Muscle of arm (tissue), 12 donors: ENCODE data around the gene TXNL1. TPM values are rescaled to one million over a fixed set of nuclear protein-coding genes. Genes with fewer than 3 reads are reported as not detected.

Source experiments
- DNase-seq: peaks from one replicate; pipeline ENCODE4 v3.0.0-alpha.2; 2013
- polyA plus RNA-seq, 12 donors: library from polyadenylated mRNA; unstranded; fragments of 120-200 nt; gene quantifications; one replicate each; pipeline ENCODE4 v1.2.1, GENCODE V29; 2013; ENCODE audit not compliant: insufficient read length in 12 of 12

The TXNL1 gene
- polyA plus RNA-seq, 12 donors = 110 to 145 (median 125) TPM; not detected in 1

DNA sequence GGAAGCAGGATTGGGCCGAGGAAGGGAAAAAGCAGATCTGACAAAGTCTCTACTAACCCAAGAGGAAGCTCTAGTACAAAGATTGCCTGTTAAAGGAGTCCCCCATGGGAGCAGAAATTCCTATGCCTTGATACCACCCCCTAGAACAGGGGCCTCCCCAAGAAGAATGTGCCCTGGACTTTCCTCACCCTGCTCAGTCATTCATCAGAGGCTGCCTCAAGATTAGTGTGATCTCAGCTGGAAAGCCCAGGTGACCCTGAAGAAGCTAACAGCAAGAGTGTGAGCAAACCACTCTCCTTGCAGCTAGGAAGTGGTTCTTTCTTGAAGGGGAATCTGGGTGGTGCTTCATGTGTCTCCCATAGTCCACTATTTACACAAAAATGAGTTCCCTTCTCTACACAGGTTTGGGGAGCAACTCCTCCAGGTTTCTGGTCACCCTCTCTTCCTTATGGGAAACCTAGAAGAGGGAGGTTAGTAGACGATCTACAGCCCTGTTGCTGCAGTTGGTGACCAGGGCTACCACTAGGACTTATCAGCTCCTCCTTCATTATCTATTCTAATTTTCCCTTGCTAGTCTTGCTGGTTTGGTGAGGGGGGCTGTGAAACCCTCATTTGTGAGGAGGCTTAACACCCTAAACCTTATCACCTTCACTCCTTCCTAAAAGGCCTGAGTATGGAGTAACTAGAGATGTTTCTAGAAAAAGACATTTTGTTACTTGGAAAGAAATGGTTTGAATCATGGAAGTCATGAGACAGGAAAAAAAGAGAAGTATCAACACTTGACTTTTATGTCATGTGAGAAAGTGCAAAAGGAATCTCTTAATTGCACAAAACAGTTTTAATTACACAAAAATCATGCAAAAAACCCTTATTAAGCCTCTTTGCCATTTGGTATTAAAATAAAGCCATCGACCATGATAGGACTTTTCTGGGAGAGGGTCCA, 9.8 kb upstream of the TXNL1 start:
- DNase-seq = no peak

DNA sequence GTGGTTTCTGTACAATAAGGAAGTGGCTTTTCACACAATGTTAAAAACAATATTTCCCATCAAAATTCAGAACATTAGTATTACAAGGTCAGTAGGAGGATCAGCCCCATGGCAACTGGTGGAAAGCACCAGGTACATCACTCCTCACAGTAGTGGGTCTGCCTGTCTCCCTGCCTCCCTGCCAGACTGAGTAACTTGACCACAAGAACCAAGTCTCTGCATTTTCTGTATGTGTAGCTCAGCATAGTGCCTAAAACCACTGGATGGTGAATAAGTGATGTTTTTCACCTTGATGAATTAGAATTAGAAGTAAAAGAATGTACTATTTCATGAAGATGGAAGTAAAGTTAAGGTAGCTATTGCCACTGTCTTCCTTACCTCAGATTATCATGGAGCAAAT, 8.7 kb upstream of the TXNL1 start:
- no peak for DNase-seq

- DNase-seq = no peak
These were observed 7.1 kb upstream of the TXNL1 start for GRCh38 chr18:56645415-56646016.

DNA sequence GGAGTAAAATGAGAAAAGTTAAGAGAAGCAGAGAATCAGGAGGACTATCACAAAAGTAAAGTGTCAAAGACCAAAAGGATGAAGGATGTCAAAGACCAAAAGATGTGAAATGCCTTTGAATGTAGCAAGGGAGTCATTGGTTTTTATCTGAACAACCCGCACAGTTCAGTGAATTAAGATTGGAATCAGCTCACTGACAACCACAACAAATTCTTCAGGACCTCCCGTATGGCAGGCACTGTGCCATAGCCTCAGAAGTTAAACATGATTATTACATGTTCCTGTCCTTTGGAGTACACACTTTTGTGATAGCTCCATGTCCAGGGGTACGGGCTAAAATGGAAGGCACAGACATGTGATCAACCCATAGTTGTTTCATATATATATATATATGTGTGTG, 5.0 kb upstream of the TXNL1 start:
- no peak for DNase-seq

DNA sequence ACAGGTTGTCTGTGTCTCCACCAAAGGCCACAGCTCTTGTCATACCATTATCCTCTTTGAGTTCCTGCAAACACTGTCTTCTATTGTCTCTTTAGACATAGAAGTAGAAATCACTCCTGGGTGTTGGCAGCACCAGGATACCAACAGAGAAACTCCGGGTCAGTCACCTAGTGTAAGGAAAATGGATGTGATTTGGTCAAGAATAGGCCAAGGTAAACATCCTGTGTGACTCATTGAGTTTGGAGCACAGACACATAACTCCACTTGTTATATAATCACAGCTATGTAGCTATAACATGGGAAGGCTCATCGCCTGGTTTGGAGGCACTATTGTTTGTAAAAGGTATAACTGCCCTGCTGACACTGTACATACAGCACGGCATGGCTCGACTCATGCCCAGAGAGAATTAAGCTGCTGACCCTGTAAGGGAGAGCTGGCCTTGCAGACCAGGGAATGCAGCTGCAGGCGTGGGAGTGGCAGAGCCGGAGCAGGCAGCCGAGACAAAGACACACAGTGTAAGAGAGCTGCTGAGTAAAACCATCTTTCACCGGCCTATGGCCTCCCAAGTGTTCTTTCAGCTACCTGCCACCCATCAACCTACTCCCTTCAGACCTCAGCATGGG, 3.4 kb upstream of the TXNL1 start:
- no peak for DNase-seq

DNA sequence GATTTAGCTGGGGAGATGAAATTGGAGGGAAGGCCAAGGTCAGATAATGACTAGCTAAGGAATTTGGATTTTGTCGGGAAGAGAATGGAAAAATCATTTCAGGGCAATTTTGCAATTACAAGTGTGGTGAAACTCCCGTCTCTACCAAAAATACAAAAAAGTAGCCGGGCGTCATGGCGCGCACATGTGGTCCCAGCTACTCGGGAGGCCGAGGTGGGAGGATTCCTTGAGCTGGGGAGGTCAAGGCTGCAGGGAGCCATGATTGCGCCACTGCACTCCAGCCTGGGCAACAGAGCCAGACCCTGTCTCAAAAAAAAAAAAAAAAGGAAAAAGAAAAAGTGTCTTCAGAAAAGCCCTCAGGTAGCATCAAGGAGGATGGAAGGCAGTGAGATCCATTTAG, 1.2 kb upstream of the TXNL1 start:
- DNase-seq = no peak

- DNase-seq = no peak
These were observed 651 bp upstream of the TXNL1 start for GRCh38 chr18:56639104-56639381.

DNA sequence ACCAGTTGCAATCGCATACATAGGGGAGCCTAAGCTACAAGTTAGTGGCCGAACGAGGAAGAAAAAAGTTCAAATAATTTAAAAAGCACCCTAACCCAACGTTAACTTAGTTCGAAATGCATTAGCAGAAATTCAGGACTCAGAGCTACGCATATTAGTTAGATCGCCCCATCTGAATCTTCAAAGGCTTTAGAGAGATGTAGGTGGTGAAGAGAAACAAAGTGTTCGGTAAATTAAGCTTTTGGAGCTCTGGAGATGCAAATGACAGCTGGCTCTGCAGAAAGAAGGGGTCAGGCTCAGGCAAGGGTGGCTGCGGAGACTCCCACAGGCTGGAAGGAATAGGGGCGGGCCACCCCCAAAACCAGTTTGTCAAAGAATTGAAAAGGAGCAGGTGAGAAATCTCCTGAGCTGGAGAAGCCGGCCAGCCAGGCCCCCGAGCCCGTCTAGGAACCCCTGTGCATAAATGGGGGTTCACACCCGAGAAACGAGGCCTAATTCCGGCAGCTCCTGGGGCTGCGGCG, 621 bp downstream of the TXNL1 start:
- DNase-seq = no peak

GRCh38 chr18:56637176-56637575, 1.2 kb downstream of the TXNL1 start:
- no peak for DNase-seq

DNA sequence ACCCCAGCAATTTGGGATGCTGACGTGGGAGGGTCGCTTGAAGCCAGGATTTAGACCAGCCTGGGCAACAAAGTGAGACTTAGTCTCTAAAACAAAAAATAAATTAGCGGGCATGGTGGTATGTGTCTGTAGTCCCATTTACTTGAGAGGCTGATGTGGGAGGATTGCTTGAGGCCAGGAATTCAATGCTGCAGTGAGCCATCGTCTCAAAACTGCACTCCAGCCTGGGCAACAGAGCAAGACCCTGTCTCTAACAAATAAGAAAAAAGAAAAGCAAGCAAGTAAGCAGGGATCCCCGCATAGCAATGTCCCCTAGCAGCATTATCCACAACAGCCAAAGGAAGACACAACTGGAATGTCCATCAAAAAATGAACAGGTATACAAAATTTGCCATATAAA, 3.4 kb downstream of the TXNL1 start:
- DNase-seq = no peak

DNA sequence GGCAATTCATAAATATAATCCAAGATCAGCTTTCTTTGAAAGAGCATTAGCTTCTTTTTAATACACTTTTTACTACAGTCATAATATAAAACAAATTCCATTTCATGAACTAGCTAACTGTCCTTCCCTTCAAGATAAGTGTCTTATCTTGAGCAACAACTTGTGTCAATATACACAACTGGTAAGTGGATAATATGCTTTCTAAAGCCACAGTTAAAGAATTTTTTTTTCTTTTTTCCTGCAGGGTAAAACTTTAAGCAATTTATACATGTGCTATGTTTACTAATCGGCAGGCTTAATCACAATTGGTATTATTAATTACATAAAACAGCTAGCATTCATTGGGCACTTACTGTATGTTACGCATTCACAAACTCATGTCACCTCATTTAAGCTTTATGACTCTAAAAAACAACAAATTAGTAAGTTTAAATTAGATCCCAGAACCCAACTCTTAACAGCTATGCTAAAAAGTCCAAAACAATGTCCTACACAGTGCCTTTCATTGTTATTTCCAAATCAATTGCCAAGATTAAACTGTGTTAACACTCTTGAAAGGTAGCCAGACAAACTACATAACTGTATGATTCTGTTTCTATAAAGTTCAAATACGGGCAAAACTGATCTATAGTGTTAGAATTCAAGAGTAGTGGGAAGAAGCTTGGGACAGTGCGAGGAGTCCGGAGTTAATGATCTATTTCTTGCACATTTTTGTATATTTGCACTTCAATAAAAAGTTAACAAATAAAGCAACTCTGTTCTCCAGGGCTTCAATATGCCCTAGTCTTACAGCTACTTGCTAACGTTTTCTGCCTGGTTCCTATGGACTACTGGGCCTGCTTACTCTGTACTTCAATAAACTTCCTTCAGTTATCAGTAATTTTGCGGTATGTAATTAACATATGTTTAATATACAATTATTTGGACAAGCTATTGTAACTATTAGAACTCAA, 6.0 kb downstream of the TXNL1 start:
- DNase-seq = no peak

GRCh38 chr18:56627991-56628390, 10.4 kb downstream of the TXNL1 start:
- DNase-seq = no peak

DNA sequence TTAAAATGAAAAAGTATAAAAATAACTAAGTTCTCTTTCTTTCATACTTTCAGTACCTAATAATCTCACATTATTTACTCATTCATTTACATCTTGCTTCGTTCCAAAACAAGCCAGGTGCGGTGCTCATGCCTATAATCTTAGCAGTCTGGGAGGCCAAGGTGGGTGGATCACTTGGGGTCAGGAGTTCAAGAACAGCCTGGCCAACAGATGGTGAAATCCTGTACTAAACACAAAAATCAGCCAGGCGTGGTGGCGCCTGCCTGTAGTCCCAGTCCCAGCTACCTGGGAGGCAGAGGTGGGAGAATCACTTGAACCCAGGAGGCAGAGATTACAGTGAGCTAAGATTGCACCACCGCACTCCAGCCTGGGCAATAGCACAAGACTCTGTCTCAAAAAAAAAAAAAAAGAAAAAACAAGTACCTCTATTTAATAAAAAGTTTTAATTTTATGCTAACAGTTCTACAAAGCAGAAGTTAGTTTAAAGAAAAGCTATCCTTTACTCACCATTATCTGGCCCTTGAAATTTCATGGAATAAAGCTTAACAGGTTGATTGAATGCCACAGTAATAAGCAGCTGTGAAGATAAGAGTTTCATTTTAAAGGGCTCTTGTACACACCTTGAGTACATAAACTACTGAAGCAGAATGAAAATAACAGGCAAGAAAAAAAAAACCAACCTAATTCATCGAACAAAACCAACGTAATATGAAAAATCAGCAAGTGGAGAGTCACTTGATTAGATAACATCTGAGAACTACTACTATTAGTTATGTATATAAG, 22.5 kb downstream of the TXNL1 start:
- DNase-seq = no peak

GRCh38 chr18:56606618-56607017, 31.8 kb downstream of the TXNL1 start:
- no peak for DNase-seq

GRCh38 chr18:56598422-56598821, 40.0 kb downstream of the TXNL1 start:
- DNase-seq = no peak

DNA sequence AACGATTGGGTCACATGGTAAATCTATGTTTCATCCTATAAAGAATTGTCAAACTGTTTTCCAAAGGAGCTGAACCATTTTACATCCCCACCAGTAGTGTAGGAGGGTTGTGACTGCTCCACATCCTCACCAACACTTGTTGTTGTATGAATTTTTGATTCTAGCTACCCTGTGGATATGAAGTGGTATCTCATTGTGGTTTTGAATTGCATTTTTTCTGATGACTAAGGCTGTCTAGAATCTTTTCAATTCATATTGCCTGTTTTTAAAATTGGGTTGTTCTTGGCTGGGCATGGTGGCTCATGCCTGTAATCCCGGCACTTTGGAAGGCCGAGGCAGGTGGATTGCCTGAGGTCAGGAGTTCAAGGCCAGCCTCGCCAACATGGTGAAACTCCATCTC, 44.5 kb downstream of the TXNL1 start:
- DNase-seq = no peak

- DNase-seq = no peak
These were observed 58.4 kb downstream of the TXNL1 start for GRCh38 chr18:56580026-56580425.

DNA sequence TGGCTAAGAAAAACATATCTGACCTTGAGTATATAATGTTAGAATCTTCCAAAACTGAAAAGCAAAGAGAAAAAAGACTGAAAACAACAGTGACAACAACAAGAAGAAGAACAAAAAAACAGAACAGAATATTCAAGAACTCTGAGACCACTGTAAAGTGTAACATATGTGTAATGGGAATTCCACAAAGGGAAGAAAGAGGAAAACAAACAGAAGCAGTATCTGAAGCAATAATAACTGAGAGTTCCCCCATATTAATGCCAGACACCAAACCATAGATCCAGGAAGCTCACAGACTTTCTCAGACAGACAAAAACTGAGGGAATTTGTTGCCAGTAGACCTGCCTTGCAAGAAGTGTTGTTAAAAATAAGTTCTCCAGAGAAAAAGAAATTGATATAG, 58.9 kb downstream of the TXNL1 start:
- no peak for DNase-seq

DNA sequence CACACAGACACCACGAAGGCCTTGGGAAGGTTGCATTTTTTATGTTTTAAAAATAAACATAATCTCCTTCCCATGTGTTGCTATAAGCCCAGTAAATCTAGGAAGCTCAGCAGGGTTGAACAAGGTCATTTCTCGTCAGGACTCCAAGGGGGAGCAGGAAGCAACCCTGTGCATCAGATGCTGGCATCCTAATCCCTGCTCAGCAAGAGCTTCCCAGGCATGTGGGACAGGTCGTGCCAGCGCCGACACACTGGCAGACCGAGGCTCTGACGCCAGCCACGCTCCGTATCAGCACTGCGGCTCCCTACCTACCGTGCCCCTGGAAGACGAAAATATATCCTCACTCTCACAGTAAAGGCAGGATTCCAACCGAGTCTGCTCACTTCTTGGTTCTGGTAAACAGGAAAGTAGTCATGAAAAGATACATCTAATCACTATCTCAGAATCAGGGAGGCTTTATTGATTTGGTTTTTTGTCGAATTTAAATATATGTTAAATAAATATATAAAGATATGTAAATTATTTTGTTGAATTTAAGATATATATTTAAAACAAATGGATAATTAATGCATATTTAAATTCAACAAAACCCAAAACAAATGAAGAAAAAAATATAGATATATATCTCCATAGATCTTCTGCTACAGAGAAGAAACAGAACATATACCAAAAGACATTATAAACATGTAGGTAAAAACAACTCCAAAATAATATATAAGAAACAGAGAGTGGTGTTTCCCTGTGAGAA, 61.4 kb downstream of the TXNL1 start:
- DNase-seq = no peak
